ENCODE measurements around the gene DUSP6.

Gene DUSP6

DNA sequence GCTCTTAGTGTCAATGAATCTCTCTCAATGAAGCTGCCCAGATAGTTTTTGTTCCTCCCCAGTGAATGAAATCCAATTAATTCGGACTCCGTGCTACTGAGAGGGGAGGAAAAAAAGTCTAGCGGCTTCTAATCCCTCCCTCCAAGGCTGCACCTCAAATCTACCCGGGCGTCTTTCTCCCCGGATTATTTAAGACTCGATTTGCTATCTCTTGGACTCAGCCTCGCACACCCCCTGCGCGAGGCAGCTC is 134 bp downstream of the DUSP6 start:
- TF ChIP-seq, protein P1, sequence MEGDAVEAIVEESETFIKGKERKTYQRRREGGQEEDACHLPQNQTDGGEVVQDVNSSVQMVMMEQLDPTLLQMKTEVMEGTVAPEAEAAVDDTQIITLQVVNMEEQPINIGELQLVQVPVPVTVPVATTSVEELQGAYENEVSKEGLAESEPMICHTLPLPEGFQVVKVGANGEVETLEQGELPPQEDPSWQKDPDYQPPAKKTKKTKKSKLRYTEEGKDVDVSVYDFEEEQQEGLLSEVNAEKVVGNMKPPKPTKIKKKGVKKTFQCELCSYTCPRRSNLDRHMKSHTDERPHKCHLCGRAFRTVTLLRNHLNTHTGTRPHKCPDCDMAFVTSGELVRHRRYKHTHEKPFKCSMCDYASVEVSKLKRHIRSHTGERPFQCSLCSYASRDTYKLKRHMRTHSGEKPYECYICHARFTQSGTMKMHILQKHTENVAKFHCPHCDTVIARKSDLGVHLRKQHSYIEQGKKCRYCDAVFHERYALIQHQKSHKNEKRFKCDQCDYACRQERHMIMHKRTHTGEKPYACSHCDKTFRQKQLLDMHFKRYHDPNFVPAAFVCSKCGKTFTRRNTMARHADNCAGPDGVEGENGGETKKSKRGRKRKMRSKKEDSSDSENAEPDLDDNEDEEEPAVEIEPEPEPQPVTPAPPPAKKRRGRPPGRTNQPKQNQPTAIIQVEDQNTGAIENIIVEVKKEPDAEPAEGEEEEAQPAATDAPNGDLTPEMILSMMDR (IDR thresholded peaks at IDR 0.05; ENCODE audit: insufficient read depth, low read depth, low read length, missing control alignments): no peak
- no peak for DNase-seq (ENCODE audit: low read depth)
- peak overlapping the region; percentile 8; the same call in 1 of the 2 replicates for H3K4me3 ChIP-seq (ENCODE audit: low read depth, low read length)

- peak; percentile 20 for DNase-seq (ENCODE audit: low read depth)
- H3K4me3 ChIP-seq (ENCODE audit: low read depth, low read length): peak overlapping the region; percentile 8; the same call in 1 of the 2 replicates
- TF ChIP-seq, protein P1 (IDR thresholded peaks at IDR 0.05; ENCODE audit: insufficient read depth, low read depth, low read length, missing control alignments): no peak
Observed at GRCh38 chr12:89351489-89352241, 636 bp downstream of the DUSP6 start.

GRCh38 chr12:89350630-89351488 is 1.4 kb downstream of the DUSP6 start:
- TF ChIP-seq, protein P1 (IDR thresholded peaks at IDR 0.05; ENCODE audit: insufficient read depth, low read depth, low read length, missing control alignments): no peak
- H3K4me3 ChIP-seq (ENCODE audit: low read depth, low read length): no peak overlapping the region
- peak; percentile 53 for DNase-seq (ENCODE audit: low read depth)

DNA sequence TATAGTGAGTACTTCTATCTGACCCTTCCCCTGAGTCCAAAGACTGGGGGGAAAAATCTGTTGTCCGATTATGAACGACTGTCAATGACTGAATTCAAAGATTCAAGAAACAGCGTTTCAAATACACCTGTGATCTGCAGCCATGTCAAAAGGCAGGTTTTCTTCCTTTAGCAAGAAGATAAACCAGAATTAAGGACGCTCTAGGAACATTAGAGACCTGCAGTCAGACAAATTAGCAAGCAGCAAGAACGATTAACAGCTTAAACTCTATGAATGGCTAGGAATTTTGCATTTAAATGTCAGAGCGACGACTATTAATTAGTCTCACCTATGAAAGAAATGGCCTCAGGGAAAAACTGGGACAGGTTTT is 2.1 kb downstream of the DUSP6 start:
- H3K4me3 ChIP-seq (ENCODE audit: low read depth, low read length): no peak overlapping the region
- TF ChIP-seq, protein P1 (IDR thresholded peaks at IDR 0.05; ENCODE audit: insufficient read depth, low read depth, low read length, missing control alignments): no peak
- no peak for DNase-seq (ENCODE audit: low read depth)

DNA sequence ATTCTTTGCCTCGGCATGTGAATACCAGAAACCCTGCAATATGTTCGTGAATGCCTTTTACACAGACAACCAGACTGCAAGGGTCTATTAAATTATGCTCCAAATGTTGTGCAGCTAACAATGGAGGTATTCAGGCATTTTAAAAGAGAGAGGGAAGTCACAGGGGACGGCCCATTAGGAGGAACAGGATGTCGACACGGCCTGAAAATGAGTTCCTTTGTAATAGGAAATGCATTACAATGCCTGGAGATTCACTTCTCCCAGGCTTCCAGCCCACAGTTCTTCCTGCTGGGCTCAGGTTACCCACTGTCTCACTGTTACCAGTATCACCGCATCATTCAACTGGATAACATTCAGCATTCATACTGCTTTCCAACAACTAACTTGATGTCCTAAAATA is 2.5 kb downstream of the DUSP6 start:
- DNase-seq (ENCODE audit: low read depth): no peak
- no peak overlapping the region for H3K4me3 ChIP-seq (ENCODE audit: low read depth, low read length)
- TF ChIP-seq, protein P1 (IDR thresholded peaks at IDR 0.05; ENCODE audit: insufficient read depth, low read depth, low read length, missing control alignments): no peak

DNA sequence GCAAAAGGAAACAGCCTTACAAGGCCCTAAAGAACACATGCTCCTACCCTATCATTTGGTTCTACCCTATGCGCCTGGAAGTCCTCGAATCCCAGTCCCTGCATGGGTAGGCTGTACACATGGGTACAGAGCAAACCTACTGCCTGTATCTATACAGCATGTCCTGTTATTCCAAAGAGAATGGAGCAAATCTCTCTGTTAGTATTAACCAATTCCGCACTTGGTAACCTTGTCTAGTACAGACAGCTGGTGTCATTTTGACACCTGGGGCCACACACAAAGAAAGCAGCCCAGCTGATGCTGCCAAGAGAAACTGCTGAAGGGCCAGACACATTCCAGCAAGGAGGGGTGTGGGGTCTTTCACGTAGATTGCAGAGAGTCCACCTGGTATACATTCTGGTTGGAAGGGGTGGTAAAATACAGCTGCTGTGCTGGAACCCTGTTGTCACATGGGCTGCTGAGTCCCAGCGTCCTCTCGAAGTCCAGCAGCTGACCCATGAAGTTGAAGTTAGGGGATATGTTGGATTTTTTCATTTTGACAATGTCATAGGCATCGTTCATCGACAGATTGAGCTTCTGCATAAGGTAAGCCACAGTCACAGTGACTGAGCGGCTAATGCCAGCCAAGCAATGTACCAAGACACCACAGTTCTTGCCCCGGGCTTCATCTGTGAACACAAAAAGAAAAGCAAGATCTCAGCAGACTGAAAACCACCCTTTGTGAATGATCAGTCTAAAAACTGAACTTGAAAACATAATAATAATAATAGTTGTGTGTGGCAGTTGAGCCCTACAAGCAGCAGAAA is 3.2 kb downstream of the DUSP6 start:
- H3K4me3 ChIP-seq (ENCODE audit: low read depth, low read length): no peak overlapping the region
- TF ChIP-seq, protein P1 (IDR thresholded peaks at IDR 0.05; ENCODE audit: insufficient read depth, low read depth, low read length, missing control alignments): no peak
- DNase-seq (ENCODE audit: low read depth): no peak

Measured in GM12865 (cell line).